HG03103 (cell line): ENCODE results near the gene APOL5.
"Not testable (repeated sequence)": the region's sequence is repeated elsewhere in the genome, so short reads cannot be mapped to it uniquely, and the experiment has no call there.

ENCODE experiments used
- ATAC-seq: cut with Tn5 transposase; IDR thresholded peaks from one replicate; pipeline ENCODE4 v1.9.1; 2021; ENCODE audit warnings: low read depth; ENCODE audit not compliant: unreplicated experiment

APOL5 gene, protein sequence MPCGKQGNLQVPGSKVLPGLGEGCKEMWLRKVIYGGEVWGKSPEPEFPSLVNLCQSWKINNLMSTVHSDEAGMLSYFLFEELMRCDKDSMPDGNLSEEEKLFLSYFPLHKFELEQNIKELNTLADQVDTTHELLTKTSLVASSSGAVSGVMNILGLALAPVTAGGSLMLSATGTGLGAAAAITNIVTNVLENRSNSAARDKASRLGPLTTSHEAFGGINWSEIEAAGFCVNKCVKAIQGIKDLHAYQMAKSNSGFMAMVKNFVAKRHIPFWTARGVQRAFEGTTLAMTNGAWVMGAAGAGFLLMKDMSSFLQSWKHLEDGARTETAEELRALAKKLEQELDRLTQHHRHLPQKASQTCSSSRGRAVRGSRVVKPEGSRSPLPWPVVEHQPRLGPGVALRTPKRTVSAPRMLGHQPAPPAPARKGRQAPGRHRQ

DNA sequence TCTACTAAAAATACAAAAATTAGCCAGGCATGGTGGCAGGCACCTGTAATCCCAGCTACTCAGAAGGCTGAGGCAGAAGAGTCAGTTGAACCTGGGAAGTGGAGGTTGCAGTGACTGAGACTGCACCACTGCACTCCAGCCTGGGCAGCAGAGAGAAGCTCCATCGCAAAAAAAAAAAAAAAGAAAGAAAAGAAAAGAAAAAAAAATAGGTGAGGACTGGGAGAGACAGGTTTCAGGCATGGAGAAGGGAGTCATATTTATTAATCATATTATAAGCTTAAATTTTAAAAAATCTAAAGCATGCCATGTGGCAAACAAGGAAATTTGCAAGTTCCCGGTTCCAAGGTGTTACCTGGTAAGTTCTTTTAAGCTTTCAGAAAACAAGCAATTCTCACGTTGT is at the start of gene APOL5:
APOL5 (plus strand) TSS at position 301 of the 400 bp plus-strand sequence; CDS start at position 301, 0 bp downstream.
- ATAC-seq: no peak

DNA sequence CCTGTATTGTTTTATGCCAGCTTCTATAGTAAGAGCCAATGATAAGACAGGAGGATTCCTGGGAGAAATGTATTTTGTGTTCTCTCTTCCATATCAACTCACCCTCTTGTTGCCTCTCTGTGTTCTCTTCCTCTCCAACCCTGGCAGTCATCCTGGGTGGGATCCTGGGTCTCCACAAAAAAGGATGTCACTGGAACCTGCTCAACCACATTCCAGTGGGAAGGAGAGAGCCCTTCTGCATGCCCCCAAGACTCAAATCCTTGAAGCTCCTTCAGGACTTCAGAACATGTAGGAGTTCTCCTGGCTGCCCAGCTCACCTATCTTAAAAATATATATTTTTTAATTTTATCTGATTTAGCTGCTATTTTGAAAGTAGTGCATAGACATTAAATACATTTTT is 43.3 kb upstream of the APOL5 start:
- no peak for ATAC-seq

DNA sequence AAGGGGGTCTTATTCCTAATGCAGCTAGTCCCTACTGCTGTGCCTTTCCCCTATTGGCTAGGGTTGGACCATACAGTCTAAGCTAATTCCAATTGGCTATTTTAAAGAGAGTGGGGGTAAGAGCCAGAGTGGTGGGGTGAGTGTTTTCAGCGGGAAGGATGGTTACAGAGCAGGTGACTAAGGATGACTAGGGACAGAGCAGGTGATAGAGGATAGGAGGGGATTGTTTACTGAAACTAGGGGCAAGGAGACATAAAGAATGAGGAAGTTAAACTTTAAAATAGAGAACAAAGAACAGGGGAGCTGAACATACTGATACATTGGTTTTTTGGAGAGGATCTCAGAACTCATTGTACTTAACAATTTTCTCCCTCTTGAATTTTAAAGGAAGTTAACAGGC is 41.6 kb upstream of the APOL5 start:
- not testable (repeated sequence) for ATAC-seq

DNA sequence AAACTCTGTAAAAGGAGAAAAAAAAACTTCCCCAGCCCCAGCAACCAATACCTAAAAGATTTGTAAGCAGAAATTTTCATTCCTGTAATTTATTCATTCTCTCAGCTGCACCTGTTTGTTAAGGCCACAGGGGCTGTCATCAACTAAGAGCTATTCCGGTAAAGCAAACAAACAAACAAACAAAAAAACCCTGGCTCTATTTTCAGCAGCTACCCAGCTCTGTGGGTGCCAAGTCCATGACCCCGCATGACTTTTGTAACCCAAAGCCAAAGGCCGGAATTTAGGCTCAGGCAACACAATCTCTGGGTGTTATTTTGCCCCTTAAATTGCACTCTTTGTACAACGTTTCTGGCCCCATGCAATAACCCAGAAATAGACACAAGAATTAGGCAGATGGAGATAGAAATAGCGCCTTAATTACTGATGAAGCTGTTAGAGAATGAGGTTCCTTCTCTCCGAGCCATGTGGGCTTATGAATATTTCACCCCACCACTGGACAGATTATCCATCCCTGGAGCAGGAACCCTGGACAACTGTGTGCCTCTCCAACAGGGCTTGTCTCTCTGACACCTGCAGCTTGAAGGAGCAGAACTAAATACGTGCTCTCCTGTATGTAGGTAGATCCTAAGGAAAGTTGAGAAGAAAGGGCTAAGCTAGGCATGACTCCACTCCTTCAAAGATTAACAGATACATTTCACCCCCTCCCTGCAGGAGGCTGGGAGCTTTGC is 40.0 kb upstream of the APOL5 start:
- ATAC-seq: no peak

DNA sequence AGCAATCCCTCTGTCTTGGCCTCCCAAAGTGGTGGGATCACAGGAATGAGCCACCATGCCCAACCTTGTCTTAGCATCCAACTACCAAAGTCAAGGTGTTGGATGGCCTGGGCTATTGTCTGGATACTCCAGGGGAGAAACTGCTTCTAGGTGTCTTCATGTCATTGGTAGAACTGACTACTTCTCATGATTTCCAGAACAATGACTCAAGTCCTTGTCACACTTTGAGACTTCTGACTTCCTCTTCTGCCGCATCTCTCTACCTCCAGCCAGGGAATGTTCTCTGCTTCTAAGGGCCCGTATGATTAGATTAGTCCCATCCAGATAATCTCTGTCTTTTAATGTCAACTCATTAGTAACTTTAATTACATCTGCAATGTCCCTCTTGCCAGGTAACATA is 38.8 kb upstream of the APOL5 start:
- ATAC-seq: no peak

DNA sequence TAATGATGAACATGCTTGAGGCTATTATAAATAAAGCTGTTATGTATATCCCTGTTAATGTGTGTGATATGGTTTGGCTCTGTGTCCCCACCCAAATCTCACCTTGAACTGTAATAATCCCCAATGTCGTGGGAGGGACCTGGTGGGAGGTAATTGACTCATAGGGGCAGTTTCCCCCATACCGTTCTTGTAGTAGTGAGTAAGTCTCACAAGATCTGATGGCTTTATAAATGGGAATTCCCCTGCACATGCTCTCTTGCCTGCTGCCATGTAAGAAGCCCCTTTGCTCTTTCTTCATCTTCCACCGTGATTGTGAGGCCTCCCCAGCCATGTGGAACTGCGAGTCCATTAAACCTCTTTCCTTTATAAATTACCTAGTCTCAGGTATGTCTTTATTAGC is 38.2 kb upstream of the APOL5 start:
- not testable (repeated sequence) for ATAC-seq

DNA sequence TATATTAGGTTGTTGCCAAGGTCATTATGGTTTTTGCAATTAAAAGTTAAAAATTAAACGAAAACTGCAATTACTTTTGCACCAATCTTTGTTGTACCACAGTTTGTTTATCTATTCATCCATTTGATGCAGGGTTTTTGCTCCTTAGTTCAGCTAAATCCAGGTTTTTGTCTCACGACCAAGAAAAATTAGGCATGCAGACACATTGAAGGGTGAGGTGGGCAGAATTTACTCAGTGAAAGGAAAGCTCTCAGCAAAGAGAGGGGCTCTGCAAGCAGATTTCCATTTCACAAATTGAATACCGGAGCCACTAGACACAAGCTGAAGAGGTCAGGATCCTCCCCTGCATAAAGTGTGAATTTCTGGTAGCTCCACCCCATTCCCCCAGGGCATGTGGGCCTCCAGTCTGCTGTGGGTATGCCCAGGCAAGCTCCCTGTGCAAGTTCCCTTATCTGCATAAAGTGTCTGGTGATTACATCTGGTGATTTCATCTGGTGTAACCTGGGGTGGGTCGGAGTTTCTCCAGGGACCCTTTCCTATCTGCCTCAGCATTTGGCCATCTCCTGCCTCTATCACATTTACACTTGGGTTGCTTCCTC is 36.1 kb upstream of the APOL5 start:
- ATAC-seq: no peak

DNA sequence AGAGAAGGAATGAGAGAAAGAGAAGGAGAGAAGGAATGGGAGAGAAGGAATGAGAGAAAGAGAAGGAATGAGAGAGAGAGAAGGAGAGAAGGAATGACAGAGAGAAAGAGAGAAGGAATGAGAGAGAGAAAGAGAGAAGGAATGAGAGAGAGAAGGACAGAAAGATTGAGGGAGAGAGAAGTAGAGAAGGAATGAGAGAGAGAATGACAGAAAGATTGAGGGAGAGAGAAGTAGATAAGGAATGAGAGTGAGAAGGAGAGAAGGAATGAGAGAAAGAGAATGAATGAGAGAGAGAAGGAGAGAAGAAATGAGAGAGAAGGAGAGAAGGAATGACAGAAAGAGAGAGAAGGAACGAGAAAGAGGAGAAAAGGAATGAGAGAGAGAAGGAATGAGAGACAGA is 34.1 kb upstream of the APOL5 start:
- no peak for ATAC-seq

DNA sequence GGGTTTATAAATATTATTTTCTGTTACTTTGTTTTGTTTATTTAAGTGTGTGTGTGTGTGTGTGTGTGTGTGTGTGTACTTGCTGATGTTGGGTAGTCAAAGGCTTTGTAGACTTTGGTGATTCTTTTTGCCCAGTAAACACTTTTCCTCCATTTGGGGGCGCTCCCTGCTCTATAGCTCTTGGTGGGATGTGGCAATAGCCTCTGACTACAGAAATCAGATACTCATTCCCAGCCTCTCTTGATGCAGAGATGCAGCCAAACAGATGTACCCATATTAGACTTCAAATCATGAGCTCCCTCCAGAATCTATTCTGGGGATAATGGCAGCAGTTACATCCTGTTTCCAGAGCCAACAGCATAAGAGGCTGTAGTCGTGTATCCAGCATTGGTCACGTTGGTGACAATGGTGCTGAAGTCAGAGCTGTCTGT is 33.4 kb upstream of the APOL5 start:
- no peak for ATAC-seq

DNA sequence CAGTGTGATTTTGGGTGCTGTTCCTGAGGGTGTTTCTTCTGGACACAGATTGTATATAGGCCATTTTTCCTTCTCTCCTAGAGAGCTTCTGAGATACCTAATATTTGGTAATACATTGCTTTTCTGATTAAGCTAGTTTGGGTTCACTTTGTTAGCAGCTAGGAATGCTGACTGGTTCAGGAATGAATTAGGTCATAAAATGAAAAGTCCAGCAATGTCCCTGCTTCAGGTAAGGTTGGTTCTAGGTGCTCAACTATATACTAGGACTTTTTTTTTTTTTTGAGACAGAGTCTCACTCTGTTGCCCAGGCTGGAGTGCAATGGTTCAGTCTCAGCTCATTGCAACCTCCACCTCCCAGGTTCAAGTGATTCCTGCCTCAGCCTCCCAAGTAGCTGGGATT is 32.9 kb upstream of the APOL5 start:
- ATAC-seq: no peak

DNA sequence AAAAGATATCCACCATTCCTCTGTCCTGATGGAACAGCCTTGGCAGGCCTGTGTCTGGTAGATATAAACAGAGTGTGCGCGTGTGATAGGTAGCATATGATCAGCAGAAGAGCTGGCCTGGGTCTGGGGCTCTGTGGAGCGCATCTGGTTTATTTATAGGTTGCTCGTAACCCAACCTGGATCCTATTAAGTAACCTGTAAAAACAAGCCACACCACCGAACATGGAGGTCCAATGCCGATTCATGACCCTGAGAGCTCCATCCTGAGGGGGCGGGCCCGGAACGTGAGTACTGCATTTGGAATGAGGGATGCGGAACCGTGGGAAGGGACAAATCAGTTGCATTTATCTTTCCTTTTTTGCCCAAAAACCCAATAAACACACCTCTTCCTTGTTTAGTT is 31.9 kb upstream of the APOL5 start:
- ATAC-seq: no peak

DNA sequence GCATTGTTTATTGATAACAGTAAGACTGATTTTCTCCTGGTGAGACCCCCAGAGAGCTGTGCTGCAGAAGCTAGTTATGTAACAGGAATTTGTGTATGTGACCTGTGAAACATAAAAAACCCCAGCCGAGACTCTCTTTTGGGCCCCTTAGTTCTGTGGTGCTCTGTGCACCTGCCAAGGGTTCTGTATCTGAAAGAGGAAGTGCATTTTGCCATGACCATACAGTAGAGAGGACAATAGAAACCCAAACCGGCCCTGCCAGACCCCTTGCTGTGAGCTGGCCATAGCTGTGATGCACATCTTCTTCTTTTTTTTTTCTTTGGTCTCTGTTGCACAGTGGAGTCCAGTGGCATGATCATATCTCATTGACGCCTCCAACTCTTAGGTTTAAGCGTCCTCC is 31.4 kb upstream of the APOL5 start:
- no peak for ATAC-seq

DNA sequence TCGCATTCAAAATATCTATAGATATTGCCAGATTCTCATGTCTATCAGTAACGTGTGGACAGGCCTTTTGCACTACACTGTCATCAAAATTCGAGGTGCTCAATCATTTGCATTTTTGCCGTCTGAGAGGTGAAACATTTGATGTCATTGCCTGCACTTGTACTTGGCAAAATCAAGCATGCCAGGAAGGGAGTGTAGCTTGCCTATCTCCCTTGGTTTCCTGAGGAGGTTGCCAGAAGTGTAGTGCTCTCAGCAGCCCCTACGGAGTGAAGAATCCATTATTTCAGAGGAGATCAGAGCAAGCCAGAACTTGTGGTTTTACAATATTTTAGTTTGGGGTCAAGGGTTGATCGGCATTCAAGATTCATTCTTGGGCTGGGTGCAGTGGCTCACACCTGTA is 30.2 kb upstream of the APOL5 start:
- ATAC-seq: no peak

DNA sequence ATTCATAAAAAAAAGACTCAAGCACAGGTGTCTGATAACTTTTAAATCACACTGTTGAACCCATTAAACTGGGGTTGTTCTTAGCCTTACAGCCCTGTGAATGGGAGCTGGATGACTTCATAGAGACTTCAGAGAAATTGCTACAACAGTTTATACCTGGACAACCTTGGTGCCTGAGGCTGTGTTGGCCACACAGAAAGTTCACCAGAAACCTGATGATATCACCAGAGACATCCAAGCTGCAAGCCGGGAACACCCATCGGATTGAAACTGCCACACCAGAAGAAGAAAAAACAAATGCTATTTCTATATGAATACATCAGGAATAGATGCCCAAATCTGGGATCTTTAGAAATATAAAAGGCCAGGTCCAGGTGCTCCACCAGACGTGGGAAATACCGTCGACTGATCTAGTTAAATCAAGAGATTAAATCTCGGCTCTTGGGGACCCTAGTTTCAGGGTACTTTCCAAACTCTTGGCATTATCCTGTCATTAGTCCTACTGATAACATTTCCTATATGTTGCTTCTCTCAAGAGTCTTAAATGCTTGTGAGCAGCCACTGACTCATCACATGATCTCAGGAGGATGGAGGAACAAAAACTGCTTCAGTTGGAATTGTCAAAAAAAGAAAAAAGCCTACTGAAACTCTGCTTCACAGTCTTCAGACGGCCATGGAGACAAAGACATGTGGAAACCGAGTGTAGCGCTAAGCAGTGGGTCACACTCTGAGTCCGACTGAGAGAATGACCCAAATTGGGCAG is 28.6 kb upstream of the APOL5 start:
- no peak for ATAC-seq

DNA sequence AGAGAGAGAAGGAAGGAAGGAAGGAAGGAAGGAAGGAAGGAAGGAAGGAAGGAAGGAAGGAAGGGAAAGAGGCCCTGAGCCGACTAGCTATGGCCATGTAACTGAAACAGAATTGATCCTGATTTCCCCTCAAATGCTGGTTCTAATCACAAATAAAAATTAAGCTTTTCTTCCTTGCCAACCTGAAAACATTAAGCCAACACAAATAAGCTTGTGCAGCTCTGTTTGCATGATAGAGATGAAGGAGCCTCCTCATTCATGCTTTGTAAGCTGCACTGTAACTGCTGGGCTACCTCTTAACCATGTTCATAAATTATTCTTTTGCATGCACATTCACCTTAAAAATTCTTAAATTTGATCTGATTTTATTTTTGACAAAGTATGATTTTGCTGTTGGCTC is 27.7 kb upstream of the APOL5 start:
- ATAC-seq: no peak

DNA sequence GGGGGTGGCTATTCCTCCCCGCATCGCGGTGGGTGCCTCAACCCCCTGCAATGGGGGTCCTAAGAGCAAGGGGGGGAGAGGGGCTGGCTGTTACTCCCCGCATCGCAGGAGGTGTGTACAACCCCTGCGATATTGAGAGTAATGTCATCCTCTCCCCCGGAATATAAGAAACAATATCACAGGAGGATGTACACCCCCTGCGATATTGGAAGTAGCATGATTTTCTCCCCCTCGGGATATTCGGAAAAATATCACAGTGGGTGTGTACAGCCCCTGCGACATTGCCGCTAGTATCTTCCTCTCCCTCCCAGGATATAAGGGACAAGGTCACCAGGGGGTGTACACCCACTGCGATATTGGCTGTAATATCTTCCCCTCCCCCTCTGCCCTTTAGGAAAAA is 22.5 kb upstream of the APOL5 start:
- ATAC-seq: no peak

DNA sequence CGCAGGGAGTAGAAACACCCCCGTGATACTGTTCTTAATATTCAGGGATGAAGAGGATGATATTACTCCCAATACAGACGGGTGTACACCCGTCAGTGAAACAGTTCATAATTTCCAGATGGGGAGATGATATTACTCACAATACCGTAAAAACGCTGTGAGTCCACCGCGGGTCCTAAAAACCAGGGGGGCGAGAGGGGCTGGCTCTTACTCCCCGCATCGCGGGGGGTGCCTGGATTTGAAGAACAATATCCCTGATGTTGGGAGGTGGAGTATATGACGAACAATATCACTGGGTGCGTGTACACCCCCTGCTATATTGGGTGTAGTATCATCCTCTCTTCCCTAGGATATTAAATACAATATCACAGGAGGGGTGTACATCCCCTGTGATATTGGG is 20.5 kb upstream of the APOL5 start:
- ATAC-seq: no peak

DNA sequence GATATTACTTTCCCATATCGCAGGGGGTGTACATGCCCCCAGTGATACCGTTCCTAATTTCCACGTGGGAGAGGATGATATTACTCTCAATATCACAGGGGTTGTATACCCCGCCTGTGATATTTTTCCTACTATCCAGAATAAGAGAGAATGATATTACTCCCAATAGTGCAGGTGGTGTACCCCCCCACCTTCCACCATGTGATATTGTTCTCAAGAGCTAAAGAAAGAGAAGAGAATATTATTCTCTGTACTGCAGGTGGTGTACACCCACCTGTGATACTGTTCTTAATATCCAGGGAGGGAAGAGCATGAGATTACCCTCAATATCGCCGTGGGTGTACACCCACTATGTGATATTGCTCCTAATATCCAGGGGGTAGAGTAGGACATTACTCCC is 17.8 kb upstream of the APOL5 start:
- ATAC-seq: not testable (repeated sequence)

DNA sequence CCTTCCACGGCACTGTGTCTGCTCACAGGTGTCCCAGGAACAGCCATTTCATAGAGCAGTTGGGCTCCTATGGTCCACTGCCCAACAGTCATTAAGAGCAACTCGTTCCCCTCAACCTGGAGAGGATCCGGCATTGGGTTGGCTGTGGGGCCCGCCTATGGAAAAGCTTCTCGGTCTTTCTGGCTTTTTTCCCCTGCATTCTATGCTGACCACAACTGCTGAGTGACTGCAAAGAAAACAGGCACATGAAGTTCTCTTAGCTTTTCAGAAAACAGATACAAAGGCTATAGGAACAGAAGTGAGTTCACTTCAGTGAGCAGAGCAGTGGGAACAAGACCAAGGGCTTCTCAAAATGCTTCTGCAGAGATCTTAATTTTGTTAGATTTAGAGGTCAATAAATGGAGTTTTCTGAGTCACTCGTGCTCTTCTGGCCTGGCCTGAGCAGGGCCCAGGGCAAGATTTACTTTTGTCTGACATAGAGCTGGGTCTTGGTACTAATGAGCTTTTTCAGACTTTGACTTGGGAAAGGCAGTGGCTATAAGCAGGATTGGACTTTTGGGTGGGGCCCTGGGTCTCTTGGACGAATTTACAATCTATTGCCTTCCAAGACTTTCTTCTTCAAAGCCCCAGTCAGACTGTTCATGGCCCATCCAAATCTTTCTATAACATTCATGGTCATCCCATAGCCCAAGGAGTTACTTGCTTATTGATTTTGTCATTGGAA is 13.6 kb upstream of the APOL5 start:
- ATAC-seq: no peak

DNA sequence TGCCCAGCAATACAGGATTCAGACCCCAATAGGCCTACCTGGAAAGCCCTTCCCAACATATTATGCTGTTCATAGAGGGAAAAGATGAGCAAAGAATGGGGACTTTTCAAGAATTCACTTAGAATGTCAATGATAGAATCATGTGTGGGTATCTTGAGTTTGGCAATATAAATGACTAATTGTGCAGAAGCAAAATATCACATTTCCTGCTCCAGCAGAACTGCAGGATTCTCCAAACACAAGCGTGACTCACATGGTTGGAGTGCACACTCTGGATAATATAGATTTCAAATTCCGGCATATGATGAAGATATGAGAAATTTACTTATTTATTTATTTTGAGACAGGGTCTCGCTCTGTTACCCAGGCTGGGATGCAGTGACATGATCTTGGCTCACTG is 12.5 kb upstream of the APOL5 start:
- ATAC-seq: no peak
